NCI-H1048 (cell line): ENCODE results near the gene KLHL29.
"Not testable (repeated sequence)": the region's sequence is repeated elsewhere in the genome, so short reads cannot be mapped to it uniquely, and the experiment has no call there.

Experiments used
- DNase-seq: peaks from one replicate; lab custom pipeline; 2025; lab: John Stamatoyannopoulos, UW

The KLHL29 gene

GRCh38 chr2:23367760-23368159 is 17.2 kb upstream of the KLHL29 start:
- no peak for DNase-seq

- no peak for DNase-seq
Measured at GRCh38 chr2:23373666-23374065, 11.3 kb upstream of the KLHL29 start.

- DNase-seq: no peak
Measured at GRCh38 chr2:23375448-23375847, 9.5 kb upstream of the KLHL29 start.

GRCh38 chr2:23376075-23376474 is 8.9 kb upstream of the KLHL29 start:
- no peak for DNase-seq

GRCh38 chr2:23376972-23377371 is 8.0 kb upstream of the KLHL29 start:
- DNase-seq: no peak

- no peak for DNase-seq
Measured at GRCh38 chr2:23377771-23378170, 7.2 kb upstream of the KLHL29 start.

- DNase-seq: no peak
Measured at GRCh38 chr2:23378496-23378895, 6.5 kb upstream of the KLHL29 start.

- no peak for DNase-seq
Measured at GRCh38 chr2:23379220-23379695, 5.7 kb upstream of the KLHL29 start.

- DNase-seq: no peak
Measured at GRCh38 chr2:23380562-23381065, 4.4 kb upstream of the KLHL29 start.

GRCh38 chr2:23381084-23381483 is 3.9 kb upstream of the KLHL29 start:
- DNase-seq: no peak

- no peak for DNase-seq
Measured at GRCh38 chr2:23381485-23381884, 3.5 kb upstream of the KLHL29 start.

GRCh38 chr2:23383100-23383499 is 1.9 kb upstream of the KLHL29 start:
- DNase-seq: no peak

GRCh38 chr2:23385351-23385747 is 370 bp downstream of the KLHL29 start:
- DNase-seq: no peak

- DNase-seq: no peak
Measured at GRCh38 chr2:23385748-23386338, 864 bp downstream of the KLHL29 start.

GRCh38 chr2:23386339-23387220 is 1.6 kb downstream of the KLHL29 start:
- no peak for DNase-seq

- DNase-seq: no peak
Measured at GRCh38 chr2:23387221-23387550, 2.2 kb downstream of the KLHL29 start.

GRCh38 chr2:23387845-23388244 is 2.9 kb downstream of the KLHL29 start:
- no peak for DNase-seq

- no peak for DNase-seq
Measured at GRCh38 chr2:23388294-23388693, 3.3 kb downstream of the KLHL29 start.

GRCh38 chr2:23388756-23389514 is 4.0 kb downstream of the KLHL29 start:
- no peak for DNase-seq

GRCh38 chr2:23390152-23390551 is 5.2 kb downstream of the KLHL29 start:
- DNase-seq: no peak

GRCh38 chr2:23391237-23391736 is 6.3 kb downstream of the KLHL29 start:
- DNase-seq: not testable (repeated sequence)

- DNase-seq: no peak
Measured at GRCh38 chr2:23393722-23394121, 8.7 kb downstream of the KLHL29 start.
